ENCODE data around the gene RSPH6A. TPM values are rescaled to one million over a fixed set of nuclear protein-coding genes. Genes with fewer than 3 reads are reported as not detected.

RSPH6A gene
- polyA plus RNA-seq, 6 donors from 2014 or later = not detected

DNA sequence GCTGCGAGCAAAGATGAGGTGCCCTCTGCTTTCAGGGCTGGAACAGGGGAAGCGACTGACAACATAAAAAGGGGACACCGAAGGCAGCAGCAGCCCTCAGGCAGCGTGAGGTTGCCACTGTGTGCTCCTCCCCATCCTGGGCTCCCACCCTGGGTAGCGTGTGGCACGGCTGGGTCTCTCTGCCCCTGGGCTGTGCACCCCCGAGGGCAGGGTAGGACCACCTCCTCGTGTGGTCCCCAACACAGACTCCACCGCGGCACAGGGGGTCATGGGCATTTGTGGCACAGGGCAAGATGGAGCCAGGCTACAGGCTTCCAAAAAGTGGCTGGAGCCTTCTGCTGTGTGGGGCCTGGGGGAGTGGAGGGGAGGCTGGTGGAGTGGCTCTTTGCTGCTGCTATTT lies 6.5 kb upstream of the RSPH6A start:
- Mint-ChIP-seq H3K27ac (peak overlapping the region in 3 of 6 donors; percentile 47 to 85 (median 65)), H3K4me3 (no peak overlapping the region), H3K4me1 (peaks cover 4 to 9% (median 8%) of the 10 kb centered on the region in 3 donors), H3K27me3 (no peaks in the 10 kb centered on the region), H3K36me3 (peaks cover 0 to 14% of the 10 kb centered on the region in 2 donors), H3K9me3 (no peaks in the 10 kb centered on the region)
- no peak for DNase-seq
- ATAC-seq (ENCODE audit: low read depth in 2 of 2) = no peak

DNA sequence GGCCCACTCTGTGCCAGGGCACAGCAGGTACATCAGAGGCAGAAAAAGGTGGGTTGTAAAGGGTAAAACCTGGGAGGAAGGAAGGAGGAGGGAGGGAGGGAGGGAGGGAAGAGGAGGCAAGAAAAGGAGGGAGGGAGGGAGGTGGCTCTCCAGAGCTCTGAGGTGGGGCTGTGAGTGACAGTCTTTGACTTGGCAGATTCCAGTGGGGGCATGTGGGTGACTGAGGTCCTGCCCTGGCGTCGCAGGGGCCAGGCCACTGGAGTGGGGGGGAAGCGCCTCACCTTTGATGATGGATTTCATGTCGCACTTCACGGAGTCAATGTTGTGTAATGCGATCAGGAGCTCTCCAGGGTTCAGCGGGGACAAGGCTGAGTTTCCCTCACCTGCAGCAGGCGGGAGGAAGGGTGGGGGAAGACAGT lies 6.0 kb upstream of the RSPH6A start:
- ATAC-seq (ENCODE audit: low read depth in 2 of 2) (no peak), DNase-seq (no peak)
- Mint-ChIP-seq H3K4me3 (no peak overlapping the region), H3K4me1 (peaks cover 4 to 9% (median 8%) of the 10 kb centered on the region in 3 donors), H3K9me3 (no peaks in the 10 kb centered on the region), H3K36me3 (peaks cover 0 to 14% of the 10 kb centered on the region in 2 donors), H3K27me3 (no peaks in the 10 kb centered on the region), H3K27ac (peak overlapping the region in 3 of 6 donors; percentile 47 to 85 (median 65))

DNA sequence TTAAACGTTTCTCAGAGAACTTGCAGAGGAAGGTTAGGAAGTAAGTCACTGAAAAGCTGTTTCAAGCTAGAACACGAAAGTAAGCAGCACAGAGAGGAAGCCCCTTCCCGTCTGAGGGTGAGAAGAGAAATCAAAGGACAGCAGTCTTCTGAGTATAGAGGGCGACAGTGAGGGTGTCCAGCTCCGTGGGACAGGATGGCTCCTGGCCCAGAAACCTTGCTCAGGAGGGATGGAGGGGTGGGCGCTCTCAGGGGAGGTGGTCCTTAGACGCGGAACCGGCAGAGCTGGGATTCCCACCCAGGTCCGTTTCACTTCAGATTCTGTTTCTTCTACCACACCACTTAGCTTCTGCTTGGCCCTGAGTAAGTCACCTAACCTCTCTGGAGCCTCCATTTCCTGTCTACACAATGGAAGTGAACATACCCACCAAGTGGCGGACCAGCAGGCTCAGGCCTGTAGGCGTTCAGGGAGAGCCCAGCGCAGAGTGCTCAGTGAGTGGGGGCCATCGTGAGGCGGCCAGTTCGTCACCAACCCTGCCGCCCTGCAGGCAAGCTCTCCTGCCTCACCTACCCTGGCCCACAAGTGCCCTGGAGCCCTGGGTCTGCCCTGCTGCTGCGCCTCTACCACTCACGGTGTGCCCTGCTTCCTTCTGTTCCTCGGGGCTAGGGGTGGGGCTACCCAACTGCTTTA lies 5.5 kb upstream of the RSPH6A start:
- ATAC-seq (ENCODE audit: low read depth in 2 of 2) = no peak
- Mint-ChIP-seq H3K4me3 (no peak overlapping the region), H3K27ac (peak overlapping the region in 1 of 6 donors; percentile 62), H3K36me3 (peaks cover 0 to 14% of the 10 kb centered on the region in 2 donors), H3K27me3 (no peaks in the 10 kb centered on the region), H3K4me1 (peaks cover 4 to 10% (median 9%) of the 10 kb centered on the region in 3 donors), H3K9me3 (no peaks in the 10 kb centered on the region)
- DNase-seq = no peak

GRCh38 chr19:45819769-45820168 lies 4.7 kb upstream of the RSPH6A start:
- ATAC-seq (ENCODE audit: low read depth in 2 of 2) (no peak), DNase-seq (no peak)
- Mint-ChIP-seq H3K27ac (peak overlapping the region in 3 of 6 donors; percentile 37 to 46 (median 44)), H3K9me3 (no peaks in the 10 kb centered on the region), H3K4me3 (peak overlapping the region in 1 of 8 donors; percentile 35), H3K4me1 (peaks cover 4 to 12% (median 9%) of the 10 kb centered on the region in 3 donors), H3K27me3 (no peaks in the 10 kb centered on the region), H3K36me3 (peaks cover 0 to 14% of the 10 kb centered on the region in 2 donors)

DNA sequence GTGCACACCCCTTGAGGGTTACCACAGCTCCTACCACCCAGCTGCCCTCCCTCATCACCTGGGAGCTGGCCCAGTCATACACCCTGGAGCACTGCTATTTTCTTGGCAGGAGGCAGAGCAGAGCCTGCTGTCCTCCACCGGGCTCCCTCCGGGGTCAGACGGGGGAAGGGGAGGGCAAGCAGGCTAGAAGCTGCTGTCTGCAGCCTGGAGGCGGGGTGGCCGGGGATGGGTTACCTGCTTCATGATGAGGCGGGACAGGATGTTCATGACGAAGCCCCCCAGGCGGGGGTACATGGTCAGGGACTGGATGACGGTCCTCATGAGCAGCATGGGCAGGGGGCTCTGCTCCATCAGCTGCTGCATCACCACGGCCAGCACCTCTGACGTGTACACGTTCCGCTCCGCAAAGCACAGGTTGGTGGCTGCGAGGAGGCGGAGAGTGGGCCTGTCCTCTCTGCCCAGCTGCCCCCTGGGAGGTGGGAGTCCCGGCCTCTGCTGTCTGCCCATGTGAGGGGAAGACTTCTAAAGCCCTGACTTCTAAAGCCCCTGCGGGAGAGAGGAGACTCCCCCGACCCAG lies 2.7 kb upstream of the RSPH6A start:
- Mint-ChIP-seq H3K36me3 (peaks cover 0 to 8% of the 10 kb centered on the region in 2 donors), H3K4me1 (peaks cover 4 to 12% (median 9%) of the 10 kb centered on the region in 3 donors), H3K27me3 (peaks cover 0 to 16% (median 4%) of the 10 kb centered on the region in 3 donors), H3K4me3 (no peak overlapping the region), H3K27ac (peak overlapping the region in 4 of 6 donors; percentile 27 to 84 (median 60)), H3K9me3 (no peaks in the 10 kb centered on the region)
- no peak for DNase-seq
- no peak for ATAC-seq (ENCODE audit: low read depth in 2 of 2)

- Mint-ChIP-seq H3K9me3 (no peaks in the 10 kb centered on the region), H3K27ac (peak overlapping the region; percentile 33 to 84 (median 66)), H3K4me1 (peaks cover 4 to 12% (median 9%) of the 10 kb centered on the region in 3 donors), H3K36me3 (peaks cover 0 to 8% of the 10 kb centered on the region in 2 donors), H3K4me3 (peak overlapping the region in 7 of 8 donors; percentile 37 to 80 (median 70)), H3K27me3 (peaks cover 0 to 23% (median 4%) of the 10 kb centered on the region in 3 donors)
- peak; percentile 96 for DNase-seq
- peak; percentile 98 for ATAC-seq (ENCODE audit: low read depth in 2 of 2)
Observed at GRCh38 chr19:45817010-45817724, 2.1 kb upstream of the RSPH6A start.

GRCh38 chr19:45816236-45817009 lies 1.3 kb upstream of the RSPH6A start:
- DNase-seq = no peak
- ATAC-seq (ENCODE audit: low read depth in 2 of 2) = no peak
- no peaks in the 10 kb centered on the region for H3K9me3 Mint-ChIP-seq
- H3K4me1 Mint-ChIP-seq = peaks cover 4 to 12% (median 9%) of the 10 kb centered on the region in 3 donors
- H3K27ac Mint-ChIP-seq = peak overlapping the region in 1 of 6 donors; percentile 51
- H3K36me3 Mint-ChIP-seq = peaks cover 0 to 5% of the 10 kb centered on the region in 2 donors
- peak overlapping the region in 4 of 8 donors; percentile 6 to 70 (median 50) for H3K4me3 Mint-ChIP-seq
- peaks cover 0 to 25% (median 4%) of the 10 kb centered on the region in 3 donors for H3K27me3 Mint-ChIP-seq

- Mint-ChIP-seq H3K4me3 (peak overlapping the region; percentile 43 to 82 (median 67)), H3K27ac (peak overlapping the region in 1 of 6 donors; percentile 90), H3K4me1 (peaks cover 4 to 9% (median 8%) of the 10 kb centered on the region in 3 donors), H3K9me3 (no peaks in the 10 kb centered on the region), H3K36me3 (no peaks in the 10 kb centered on the region), H3K27me3 (peaks cover 0 to 26% (median 4%) of the 10 kb centered on the region in 3 donors)
- DNase-seq = no peak
- no peak for ATAC-seq (ENCODE audit: low read depth in 2 of 2)
Observed at GRCh38 chr19:45815481-45816216, 541 bp upstream of the RSPH6A start.

- Mint-ChIP-seq H3K27me3 (peaks cover 0 to 31% (median 4%) of the 10 kb centered on the region in 3 donors), H3K4me3 (peak overlapping the region in 1 of 8 donors; percentile 59), H3K27ac (no peak overlapping the region), H3K9me3 (no peaks in the 10 kb centered on the region), H3K36me3 (no peaks in the 10 kb centered on the region), H3K4me1 (peaks cover 1 to 13% (median 8%) of the 10 kb centered on the region in 3 donors)
- DNase-seq = no peak
- ATAC-seq (ENCODE audit: low read depth in 2 of 2) = no peak
Observed at GRCh38 chr19:45814166-45814780, 835 bp downstream of the RSPH6A start.

DNA sequence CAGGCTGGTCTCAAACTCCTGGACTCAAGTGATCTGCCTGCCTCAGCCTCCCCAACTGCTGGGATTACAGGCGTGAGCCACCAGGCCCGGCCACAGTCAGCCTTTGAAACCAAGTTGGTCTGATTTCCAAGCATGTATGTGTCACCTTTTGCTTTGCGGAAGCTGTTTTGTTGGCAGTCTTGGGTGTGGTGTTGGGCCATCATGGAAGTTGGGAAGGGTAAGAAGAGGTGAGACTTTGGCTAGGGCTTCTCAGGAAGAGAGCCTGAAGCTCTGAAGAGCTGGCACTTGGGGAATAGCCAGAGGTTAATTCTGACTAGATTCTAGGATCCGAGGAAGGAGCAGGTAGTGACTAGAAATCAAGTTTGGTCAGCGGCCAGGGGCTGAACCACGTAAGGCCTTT lies 2.8 kb downstream of the RSPH6A start:
- Mint-ChIP-seq H3K27me3 (peaks cover 0 to 31% (median 4%) of the 10 kb centered on the region in 3 donors), H3K36me3 (no peaks in the 10 kb centered on the region), H3K9me3 (no peaks in the 10 kb centered on the region), H3K4me3 (no peak overlapping the region), H3K27ac (no peak overlapping the region), H3K4me1 (peaks cover 0 to 11% (median 7%) of the 10 kb centered on the region in 3 donors)
- DNase-seq (no peak), ATAC-seq (ENCODE audit: low read depth in 2 of 2) (no peak)

GRCh38 chr19:45809643-45810159 lies 5.4 kb downstream of the RSPH6A start:
- H3K9me3 Mint-ChIP-seq = no peaks in the 10 kb centered on the region
- no peak for ATAC-seq (ENCODE audit: low read depth in 2 of 2)
- H3K27me3 Mint-ChIP-seq = peaks cover 0 to 31% (median 4%) of the 10 kb centered on the region in 3 donors
- peaks cover 0 to 10% (median 7%) of the 10 kb centered on the region in 3 donors for H3K4me1 Mint-ChIP-seq
- no peak for DNase-seq
- H3K27ac Mint-ChIP-seq = no peak overlapping the region
- no peaks in the 10 kb centered on the region for H3K36me3 Mint-ChIP-seq
- peak overlapping the region in 1 of 8 donors; percentile 42 for H3K4me3 Mint-ChIP-seq

GRCh38 chr19:45805719-45806118 lies 9.4 kb downstream of the RSPH6A start:
- Mint-ChIP-seq H3K4me1 (peaks cover 0 to 10% (median 7%) of the 10 kb centered on the region in 3 donors), H3K36me3 (no peaks in the 10 kb centered on the region), H3K4me3 (no peak overlapping the region), H3K27me3 (peaks cover 0 to 19% (median 12%) of the 10 kb centered on the region in 3 donors), H3K9me3 (peaks cover 0 to 2% (median 0%) of the 10 kb centered on the region in 7 donors), H3K27ac (peak overlapping the region in 1 of 6 donors; percentile 8)
- DNase-seq (no peak), ATAC-seq (ENCODE audit: low read depth in 2 of 2) (no peak)

Measured in naive B cell (primary cell).